Measurements from ENCODE around the gene CEP170B.

- TF ChIP-seq CTCF (IDR thresholded peaks at IDR 0.05) (no peak), POLR2A (IDR thresholded peaks at IDR 0.05) (no peak)
Observed at GRCh38 chr14:104856869-104857860, 7.9 kb upstream of the CEP170B start.
